ENCODE measurements around the gene WNT4.

WNT4 gene

DNA sequence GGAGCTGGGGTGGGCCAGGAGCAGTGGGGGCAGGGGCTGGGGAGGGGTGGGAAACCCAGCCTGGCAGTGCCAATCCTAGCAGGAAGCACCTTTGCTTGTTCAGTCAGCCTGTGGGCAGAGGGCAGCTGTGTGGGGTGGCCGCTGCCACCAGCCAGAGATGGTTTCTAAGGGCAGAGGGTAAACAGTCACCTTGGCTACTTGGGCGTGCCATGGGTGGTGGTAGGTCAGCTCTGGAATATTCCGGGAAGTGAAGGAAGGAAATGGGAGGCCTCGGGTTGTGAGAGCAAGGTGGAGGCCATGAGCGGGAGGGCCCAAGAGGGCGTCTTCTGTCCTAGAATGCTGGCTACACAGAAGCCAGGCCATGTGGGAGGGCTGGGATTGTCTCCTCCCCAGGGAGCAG lies 20.7 kb upstream of the WNT4 start:
- no peak overlapping the region for H3K4me3 ChIP-seq (ENCODE audit: low read depth, low read length)
- TF ChIP-seq, protein P1, sequence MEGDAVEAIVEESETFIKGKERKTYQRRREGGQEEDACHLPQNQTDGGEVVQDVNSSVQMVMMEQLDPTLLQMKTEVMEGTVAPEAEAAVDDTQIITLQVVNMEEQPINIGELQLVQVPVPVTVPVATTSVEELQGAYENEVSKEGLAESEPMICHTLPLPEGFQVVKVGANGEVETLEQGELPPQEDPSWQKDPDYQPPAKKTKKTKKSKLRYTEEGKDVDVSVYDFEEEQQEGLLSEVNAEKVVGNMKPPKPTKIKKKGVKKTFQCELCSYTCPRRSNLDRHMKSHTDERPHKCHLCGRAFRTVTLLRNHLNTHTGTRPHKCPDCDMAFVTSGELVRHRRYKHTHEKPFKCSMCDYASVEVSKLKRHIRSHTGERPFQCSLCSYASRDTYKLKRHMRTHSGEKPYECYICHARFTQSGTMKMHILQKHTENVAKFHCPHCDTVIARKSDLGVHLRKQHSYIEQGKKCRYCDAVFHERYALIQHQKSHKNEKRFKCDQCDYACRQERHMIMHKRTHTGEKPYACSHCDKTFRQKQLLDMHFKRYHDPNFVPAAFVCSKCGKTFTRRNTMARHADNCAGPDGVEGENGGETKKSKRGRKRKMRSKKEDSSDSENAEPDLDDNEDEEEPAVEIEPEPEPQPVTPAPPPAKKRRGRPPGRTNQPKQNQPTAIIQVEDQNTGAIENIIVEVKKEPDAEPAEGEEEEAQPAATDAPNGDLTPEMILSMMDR (IDR thresholded peaks at IDR 0.05; ENCODE audit: borderline replicate concordance, insufficient read depth, low read depth, low read length), result no peak

DNA sequence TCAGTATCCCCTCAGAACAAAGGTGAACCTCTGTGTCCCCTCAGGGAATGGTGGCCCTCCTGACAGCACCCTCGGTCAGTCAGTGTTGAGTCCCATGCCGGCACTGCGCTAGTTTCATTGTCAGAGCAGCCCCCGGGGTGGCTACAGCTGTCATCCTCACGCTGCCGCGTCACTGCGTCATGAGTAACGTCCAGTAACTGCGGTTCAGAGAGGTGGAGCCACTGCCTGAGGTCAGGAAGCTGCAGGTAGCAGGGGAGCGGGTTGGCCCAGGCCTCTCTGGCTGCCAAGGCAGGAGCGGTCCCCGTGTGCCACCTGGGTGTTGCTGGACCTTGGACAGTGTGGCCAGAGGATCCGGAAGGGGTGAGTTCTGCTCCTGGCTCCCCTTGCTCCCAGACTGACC lies 20.2 kb upstream of the WNT4 start:
- no peak overlapping the region for H3K4me3 ChIP-seq (ENCODE audit: low read depth, low read length)
- TF ChIP-seq, protein P1 (IDR thresholded peaks at IDR 0.05; ENCODE audit: borderline replicate concordance, insufficient read depth, low read depth, low read length), result no peak

DNA sequence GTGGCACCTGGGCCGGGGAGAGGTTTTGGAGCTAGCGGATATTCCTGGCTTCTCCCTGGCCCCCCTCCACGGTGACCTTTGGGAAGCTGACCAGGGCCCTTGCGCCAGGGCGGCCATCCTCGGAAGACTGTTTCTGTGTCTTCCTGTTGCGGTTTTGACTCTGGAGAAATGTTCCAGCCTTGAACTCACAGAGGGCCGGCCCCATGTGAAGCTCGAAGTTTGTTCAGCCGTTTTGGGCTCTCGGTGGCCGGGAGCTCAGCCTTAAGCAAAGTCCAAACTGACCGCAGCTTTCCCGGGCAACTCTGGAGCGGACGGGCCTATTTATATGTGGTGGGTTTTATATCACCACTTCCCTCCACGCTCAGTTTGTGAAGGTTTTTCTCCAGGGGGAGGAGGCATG lies 17.0 kb upstream of the WNT4 start:
- TF ChIP-seq, protein P1 (IDR thresholded peaks at IDR 0.05; ENCODE audit: borderline replicate concordance, insufficient read depth, low read depth, low read length), result no peak
- H3K4me3 ChIP-seq (ENCODE audit: low read depth, low read length), result no peak overlapping the region

DNA sequence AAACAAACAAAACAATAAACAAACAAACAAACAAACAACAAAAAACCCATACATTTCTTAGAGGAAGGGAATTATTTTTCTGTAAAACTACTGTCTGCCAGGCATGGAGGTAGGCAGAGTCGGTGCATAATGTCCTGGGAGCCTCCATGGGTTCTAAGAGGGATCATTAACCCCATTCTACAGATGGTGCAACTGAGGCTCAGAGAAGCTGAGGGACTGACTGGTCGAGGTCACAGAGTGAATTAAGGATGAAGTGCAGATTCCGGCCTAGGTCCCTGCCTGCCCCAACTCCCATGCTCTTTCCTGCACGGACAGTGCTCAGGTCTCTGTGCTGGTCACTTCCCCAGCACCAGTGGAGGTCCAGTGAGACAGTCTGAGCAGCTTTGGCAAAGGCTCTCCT lies 15.8 kb upstream of the WNT4 start:
- TF ChIP-seq, protein P1 (IDR thresholded peaks at IDR 0.05; ENCODE audit: borderline replicate concordance, insufficient read depth, low read depth, low read length), result no peak
- H3K4me3 ChIP-seq (ENCODE audit: low read depth, low read length), result no peak overlapping the region

DNA sequence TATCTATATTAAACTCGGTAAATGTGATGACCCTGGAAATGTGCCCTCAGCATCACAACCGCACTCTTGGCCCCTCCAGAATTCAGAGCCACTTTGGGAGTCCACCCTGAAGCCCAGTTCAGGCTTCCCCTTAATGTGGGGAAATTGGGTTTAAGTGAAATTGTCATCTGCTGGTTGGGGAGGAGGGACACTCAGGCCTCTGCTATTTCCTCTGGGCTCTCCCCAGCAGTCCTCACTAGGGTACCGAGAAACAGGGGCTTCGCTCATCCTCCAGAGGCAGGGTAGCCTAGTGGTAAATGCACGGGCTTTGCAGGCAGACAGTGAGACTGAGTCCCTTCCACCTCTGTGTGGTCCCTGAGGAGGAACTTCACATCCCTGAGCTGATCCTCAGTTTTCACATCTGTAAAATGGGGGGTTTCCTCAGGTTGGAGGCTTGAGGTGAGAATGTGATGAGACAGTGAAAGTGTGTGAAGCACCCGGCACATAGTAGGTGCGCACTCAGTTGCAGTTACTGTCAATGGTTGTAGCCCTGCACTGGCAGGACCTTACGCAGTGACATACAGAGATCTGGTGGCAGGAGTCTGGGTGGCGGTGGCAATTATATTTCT lies 14.6 kb upstream of the WNT4 start:
- H3K4me3 ChIP-seq (ENCODE audit: low read depth, low read length), result no peak overlapping the region
- TF ChIP-seq, protein P1 (IDR thresholded peaks at IDR 0.05; ENCODE audit: borderline replicate concordance, insufficient read depth, low read depth, low read length), result no peak

DNA sequence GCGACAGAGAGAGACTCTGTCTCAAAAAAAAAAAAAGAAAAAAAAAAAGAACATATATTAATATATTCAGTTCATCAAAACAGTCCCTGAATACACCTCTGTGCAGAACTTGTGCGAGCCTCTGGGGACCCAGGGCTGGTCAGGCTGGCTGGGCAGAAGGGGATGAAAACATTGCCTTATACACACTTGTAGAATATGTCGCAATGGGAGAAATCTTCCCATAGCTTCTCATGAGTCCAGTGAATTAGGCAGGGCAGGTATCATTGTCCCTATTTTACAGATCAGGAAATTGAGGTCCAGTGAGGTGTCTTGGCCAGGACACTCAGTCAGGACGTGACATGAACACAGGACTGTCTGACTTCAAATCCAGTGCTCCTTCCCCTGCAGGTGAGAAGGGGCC lies 12.6 kb upstream of the WNT4 start:
- no peak overlapping the region for H3K4me3 ChIP-seq (ENCODE audit: low read depth, low read length)
- TF ChIP-seq, protein P1 (IDR thresholded peaks at IDR 0.05; ENCODE audit: borderline replicate concordance, insufficient read depth, low read depth, low read length), result no peak

DNA sequence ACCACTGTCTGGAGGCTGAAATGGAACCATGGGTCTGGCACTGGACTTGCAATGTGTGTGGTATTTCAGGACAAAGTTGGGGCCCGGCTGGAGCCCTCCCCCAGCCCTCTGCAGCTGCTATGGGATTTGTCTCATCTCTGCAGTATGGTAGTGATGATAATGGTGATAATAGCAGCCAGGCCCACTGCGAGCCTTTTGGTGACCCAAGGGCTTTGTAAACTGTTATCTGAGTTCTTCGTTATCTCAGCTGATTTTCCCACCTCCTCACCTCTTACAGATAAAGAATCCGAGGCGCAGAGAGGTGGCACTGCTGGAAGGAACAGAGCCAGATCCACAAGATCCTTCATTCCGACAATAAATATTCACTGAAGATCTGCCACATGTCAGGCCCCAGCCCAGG lies 11.7 kb upstream of the WNT4 start:
- H3K4me3 ChIP-seq (ENCODE audit: low read depth, low read length), result no peak overlapping the region

More for the DNA sequence above, 11.7 kb upstream of the WNT4 start:
- TF ChIP-seq, protein P1 (IDR thresholded peaks at IDR 0.05; ENCODE audit: borderline replicate concordance, insufficient read depth, low read depth, low read length), result no peak

Measured in GM12875 (cell line).